GM21423 (cell line): ENCODE measurements around the gene RANBP17.

ENCODE experiments used
- ATAC-seq: cut with Tn5 transposase; IDR thresholded peaks from one replicate; pipeline ENCODE4 v1.9.1; 2021; ENCODE audit warnings: mild to moderate bottlenecking, moderate library complexity; ENCODE audit not compliant: unreplicated experiment

RANBP17 gene

DNA sequence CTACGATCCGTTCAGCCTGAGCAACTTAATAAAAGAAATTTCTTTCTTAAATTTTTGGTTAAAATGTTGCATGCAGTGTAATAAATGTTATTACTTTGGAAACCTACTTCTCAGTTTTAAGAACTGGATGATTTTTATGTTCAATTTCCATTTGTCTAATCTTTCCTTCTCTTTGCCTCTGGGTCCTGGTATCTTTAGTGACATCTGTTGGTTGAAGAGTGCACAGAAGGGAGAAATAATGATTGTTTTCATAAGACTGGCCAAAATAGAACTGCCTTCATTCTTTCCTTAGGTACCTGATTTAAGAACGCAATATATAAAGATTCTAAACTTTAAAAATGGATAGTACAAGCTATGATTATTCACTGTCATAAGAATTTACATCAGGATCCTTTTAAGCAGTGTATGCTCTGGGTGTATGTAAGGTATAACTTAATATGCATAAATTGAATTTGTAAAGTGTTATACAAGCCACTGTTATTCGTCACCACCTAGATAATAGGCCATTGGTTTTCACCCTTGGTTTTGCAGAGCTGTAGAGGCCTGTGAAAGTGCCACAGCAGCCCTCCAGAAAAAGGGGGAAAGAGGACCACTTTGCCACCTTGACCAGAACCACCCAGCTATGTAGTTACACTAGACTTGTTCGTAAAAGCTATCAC is 364.4 kb downstream of the RANBP17 start:
- no peak for ATAC-seq

DNA sequence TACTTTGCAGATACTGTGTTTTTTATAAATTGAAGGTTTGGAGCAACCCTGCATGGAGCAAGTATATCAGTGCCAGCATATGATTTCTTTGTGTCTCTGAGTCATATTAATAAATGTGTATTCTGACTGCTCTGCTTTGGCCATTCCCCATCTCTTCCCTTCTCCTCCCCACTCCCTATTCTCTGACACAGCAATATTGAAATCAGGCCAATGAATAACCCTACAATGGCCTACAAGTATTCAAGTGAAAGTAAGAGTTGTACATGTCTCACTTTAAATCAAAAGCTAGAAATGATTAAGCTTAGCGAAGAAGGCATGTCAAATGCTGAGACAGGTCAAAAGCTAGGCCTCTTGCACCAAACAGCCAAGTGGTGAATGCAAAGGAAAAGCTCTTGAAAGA is 365.0 kb downstream of the RANBP17 start:
- ATAC-seq = peak; percentile 69

- no peak for ATAC-seq
These were observed 374.8 kb downstream of the RANBP17 start for GRCh38 chr5:171236651-171237050.

- no peak for ATAC-seq
These were observed 380.7 kb downstream of the RANBP17 start for GRCh38 chr5:171242521-171242920.

- ATAC-seq = no peak
These were observed 384.4 kb downstream of the RANBP17 start for GRCh38 chr5:171246231-171246630.

DNA sequence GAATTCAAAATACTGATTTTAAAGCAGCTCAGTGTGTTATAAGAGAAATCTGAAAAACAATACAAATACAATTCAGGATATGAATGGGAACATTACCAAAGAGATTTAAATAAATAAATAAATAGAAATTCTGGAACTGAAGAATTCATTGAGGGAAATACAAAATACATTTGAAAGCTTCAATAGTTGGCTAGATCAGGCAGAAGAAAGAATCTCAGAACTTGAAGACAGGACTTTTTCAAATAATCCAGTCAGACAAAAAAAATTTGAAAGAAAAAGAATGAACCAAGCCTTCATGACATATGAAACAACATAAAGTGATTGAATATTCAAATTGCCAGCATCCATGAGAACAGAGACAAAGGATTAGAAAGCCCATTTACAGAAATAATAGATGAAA is 387.6 kb downstream of the RANBP17 start:
- ATAC-seq = no peak

- ATAC-seq = no peak
These were observed 388.9 kb downstream of the RANBP17 start for GRCh38 chr5:171250738-171251137.

DNA sequence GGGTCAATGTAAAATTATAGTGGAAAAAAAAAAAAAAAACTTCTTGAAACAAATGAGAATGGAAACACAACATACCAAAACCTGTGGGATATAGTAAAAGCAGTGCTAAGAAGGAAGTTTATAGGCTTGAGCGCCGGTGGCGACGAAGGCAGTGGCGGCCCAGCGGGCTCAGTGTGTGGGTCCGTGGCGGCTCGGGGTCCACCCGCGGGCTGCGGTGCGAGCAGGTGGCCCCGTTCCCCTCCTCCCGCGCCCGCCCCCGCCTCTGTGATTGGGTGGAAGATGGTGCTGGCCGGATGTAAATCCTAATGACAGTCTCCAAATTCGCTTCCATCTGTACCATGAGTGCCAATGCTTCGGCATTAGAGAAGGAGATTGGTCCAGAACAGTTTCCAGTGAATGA is 389.7 kb downstream of the RANBP17 start:
- ATAC-seq = no peak

- no peak for ATAC-seq
These were observed 390.9 kb downstream of the RANBP17 start for GRCh38 chr5:171252674-171253073.

GRCh38 chr5:171258737-171259415 is 397.1 kb downstream of the RANBP17 start:
- ATAC-seq = peak; percentile 53

GRCh38 chr5:171261361-171261760 is 399.5 kb downstream of the RANBP17 start:
- ATAC-seq = no peak

DNA sequence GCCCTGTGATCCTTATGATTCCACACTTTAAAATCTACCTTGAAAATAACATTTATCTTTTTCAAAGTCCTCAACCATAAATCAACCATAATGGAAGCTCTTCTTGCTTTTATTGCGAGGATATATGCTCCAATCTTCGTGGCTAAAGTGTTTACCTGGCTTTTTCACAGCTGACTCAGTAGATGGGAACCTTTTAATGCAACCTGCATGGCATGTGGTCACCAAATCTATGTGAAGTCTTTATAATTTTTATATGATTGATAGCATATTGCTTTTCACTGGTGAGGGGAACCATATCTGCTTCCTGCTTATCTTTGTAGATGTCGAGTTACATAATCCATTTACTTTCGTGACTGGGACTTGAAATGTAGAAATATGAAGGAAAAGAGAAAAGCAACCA is 400.1 kb downstream of the RANBP17 start:
- no peak for ATAC-seq

- ATAC-seq = no peak
These were observed 401.4 kb downstream of the RANBP17 start for GRCh38 chr5:171263181-171263580.

DNA sequence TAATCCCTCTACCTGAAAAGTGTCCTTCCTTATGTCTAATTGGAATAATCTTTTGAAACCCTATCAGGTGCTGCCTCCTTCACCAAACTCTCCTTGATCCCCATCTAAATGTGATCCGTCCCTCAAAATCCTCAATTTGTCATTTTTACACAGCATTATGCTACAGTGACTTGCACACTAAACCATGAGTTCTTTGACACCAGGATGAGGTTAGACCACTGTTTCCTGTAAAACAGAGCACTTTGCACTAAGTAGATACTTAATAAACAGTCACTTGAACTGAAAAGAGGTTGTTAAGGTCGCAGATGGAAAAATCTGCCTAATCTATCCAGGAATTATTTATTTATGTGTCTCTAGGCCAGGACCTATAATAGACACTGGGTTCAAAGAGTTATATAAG is 403.0 kb downstream of the RANBP17 start:
- no peak for ATAC-seq

- ATAC-seq = no peak
These were observed 407.1 kb downstream of the RANBP17 start for GRCh38 chr5:171268700-171269620.

DNA sequence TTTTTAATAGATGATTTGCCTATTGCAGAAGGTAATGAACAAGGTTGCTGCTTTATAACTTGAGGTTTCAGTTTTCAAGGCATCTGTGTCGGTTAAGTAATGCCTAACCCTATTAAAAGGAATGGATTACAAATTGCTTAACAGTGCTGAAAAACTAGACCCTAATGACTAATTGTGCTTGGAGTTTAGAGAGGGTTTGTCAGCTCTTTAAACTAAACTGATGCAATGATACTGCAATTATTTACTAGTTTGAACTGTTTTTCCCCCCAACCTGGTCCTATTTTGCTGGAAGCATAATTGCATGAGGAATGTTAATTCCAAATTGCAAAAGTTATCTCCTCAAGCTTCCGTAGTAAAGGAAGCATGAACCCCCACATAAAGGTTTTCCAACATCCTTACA is 407.9 kb downstream of the RANBP17 start:
- peak; percentile 62 for ATAC-seq

- no peak for ATAC-seq
These were observed 408.3 kb downstream of the RANBP17 start for GRCh38 chr5:171270136-171270535.

- no peak for ATAC-seq
These were observed 410.0 kb downstream of the RANBP17 start for GRCh38 chr5:171271798-171272197.

DNA sequence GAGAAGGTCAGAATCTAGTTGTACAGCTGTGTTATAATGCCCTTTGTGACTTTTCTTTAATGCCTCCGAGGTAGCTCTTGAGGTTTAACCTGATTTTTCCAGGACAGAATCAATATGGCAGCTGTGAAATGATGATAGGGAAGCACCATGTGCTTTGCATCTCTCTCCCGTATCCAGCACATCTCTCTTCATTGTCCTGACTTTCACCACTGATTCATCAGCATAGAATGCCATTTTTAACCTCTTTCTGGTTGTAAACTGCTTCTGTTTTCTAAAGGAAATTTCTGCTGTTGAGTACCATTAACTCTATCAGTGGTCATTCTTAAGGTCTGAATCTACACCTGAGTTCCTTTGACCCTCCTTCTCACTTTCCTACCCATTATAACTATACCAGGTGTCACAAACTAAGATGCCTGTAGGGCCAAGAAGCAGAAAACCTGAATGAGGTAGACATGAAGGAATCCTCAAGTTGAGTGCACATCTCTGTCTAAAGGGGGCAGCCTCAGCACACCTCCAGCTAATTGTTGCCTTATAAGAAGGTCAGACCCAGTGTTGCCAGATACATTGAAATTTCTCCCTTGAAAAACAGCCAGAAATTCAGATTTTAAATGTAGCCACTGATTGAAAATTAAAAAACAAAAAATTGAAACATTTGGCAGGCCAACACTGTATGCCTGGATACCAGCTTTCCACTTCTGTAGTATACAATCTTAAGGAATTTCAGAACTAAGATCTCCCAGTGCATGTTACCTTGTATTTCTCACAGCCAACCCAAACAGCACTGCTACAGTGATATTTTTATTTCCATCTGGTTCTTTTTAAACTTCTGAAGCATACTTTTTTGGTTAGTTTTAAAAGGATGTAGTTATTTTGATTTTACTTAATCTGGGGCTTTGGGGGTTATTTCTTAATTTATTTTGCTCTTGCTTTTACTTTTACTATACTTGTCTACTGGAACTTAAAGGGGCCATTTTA is 411.5 kb downstream of the RANBP17 start:
- peak; percentile 47 for ATAC-seq

DNA sequence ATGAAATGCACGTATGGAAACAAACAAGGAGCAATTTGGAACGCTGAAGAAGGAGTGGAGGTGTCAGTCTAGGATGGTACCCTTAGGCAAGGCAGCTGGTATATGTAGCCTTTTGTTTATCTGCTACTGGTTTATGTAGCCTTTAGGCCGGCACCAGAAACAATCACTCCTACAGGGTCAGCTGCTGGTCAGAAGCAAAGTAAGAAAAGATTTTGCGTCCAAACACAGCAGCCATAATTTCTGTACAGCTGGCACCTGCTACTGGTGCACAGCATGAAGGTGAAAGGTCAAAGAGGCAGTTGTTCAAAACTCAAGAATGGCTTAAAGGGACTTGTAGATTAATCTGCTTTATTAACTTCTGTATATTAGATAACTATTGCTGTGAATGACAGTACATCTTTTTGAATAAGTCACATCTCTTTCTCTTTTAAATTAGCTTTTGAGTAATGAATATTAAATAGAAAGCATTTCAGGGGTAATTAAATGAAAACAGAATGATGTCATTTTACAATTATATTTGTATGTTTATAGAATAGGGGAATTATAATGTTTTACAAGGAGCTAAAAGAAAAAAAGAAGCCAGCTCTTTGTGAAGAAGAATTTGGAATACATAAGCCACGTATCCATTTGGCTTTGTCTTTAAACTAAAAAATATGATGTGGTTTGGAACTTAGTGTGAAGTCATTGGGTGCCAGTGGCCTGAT is 414.2 kb downstream of the RANBP17 start:
- no peak for ATAC-seq
